ENCODE results near the gene RAB29.
A peak's percentile ranks its signal among the peaks of the same experiment; 100 is the strongest.

Gene RAB29

DNA sequence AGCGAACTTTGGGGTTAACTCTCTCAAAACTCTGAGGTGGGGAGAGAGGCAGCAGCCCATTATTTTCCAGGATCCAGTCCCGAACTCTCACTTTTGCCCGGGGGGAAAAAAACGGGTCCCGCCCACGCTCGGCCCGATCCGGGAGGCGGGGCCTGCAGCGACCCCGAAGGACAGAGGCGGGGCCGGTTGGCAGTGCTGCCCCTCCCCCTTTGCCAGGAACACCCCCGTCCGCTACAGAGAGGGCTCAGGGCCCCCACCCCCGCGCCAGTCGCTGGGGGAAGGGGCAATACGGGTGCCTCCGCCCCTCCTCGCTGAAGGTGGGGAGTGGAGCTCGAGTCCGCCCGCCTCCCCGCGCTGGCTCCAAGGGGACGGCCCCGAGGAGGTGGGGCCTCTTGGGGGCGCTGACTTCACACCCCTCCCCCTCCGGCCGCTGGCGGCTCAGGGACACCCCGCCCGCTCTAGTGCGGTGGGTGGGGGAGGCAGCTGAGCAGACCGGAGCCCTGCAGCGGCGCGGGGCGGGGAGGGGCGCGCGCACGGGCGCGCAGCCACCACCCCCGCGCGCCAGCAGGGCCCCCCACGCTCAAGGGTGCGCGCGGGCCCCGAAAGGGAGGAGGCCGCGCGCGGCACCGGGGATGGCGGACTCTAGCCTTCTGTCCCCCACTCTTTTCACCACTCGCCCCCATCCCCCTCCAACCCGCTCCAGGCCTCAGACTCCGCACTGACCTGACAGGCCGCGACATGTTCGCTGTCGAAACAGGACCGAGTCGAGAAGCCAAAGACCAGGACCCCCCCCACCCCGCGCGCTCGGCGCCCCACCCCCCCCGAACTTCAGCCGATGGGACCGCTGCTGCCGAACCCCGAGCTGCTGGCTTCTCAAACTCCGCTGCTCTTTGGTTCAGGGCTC, 25.8 kb downstream of the RAB29 start (continued):
- no peak for TF ChIP-seq HOXC10 (CRISPR knock-in tag; IDR thresholded peaks at IDR 0.05)
- TF ChIP-seq ZNF350 (tag by site-specific recombination; IDR thresholded peaks at IDR 0.05) = no peak
- peak; percentile 66; the same call in 1 of the 2 replicates for TF ChIP-seq ZNF843 (tag by site-specific recombination; IDR thresholded peaks at IDR 0.05)
- TF ChIP-seq ZNF558 (tag by site-specific recombination; IDR thresholded peaks at IDR 0.05) = no peak
- TF ChIP-seq PRDM1 (tag by site-specific recombination; IDR thresholded peaks at IDR 0.05) = peak; percentile 82
- TF ChIP-seq ZBTB8A (tag by site-specific recombination; IDR thresholded peaks at IDR 0.05) = no peak; the same call in 1 of the 2 replicates
- TF ChIP-seq ZNF624 (tag by site-specific recombination; IDR thresholded peaks at IDR 0.05) = no peak
- no peak for TF ChIP-seq ZNF266 (tag by site-specific recombination; IDR thresholded peaks at IDR 0.05; ENCODE audit: low read depth)
- no peak for TF ChIP-seq ZNF544 (tag by site-specific recombination; IDR thresholded peaks at IDR 0.05)
- no peak for TF ChIP-seq ZNF248 (tag by site-specific recombination; IDR thresholded peaks at IDR 0.05)
- TF ChIP-seq, protein P1, sequence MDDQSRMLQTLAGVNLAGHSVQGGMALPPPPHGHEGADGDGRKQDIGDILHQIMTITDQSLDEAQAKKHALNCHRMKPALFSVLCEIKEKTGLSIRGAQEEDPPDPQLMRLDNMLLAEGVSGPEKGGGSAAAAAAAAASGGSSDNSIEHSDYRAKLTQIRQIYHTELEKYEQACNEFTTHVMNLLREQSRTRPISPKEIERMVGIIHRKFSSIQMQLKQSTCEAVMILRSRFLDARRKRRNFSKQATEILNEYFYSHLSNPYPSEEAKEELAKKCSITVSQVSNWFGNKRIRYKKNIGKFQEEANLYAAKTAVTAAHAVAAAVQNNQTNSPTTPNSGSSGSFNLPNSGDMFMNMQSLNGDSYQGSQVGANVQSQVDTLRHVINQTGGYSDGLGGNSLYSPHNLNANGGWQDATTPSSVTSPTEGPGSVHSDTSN (CRISPR knock-in tag; IDR thresholded peaks at IDR 0.05) = no peak; the same call in 1 of the 2 replicates
- 0 out of 2 replicates have a peak, but pooled peaks have one; percentile 44 for TF ChIP-seq ZNF394 (tag by site-specific recombination; IDR thresholded peaks at IDR 0.05; ENCODE audit: borderline replicate concordance)
- TF ChIP-seq, protein P2, sequence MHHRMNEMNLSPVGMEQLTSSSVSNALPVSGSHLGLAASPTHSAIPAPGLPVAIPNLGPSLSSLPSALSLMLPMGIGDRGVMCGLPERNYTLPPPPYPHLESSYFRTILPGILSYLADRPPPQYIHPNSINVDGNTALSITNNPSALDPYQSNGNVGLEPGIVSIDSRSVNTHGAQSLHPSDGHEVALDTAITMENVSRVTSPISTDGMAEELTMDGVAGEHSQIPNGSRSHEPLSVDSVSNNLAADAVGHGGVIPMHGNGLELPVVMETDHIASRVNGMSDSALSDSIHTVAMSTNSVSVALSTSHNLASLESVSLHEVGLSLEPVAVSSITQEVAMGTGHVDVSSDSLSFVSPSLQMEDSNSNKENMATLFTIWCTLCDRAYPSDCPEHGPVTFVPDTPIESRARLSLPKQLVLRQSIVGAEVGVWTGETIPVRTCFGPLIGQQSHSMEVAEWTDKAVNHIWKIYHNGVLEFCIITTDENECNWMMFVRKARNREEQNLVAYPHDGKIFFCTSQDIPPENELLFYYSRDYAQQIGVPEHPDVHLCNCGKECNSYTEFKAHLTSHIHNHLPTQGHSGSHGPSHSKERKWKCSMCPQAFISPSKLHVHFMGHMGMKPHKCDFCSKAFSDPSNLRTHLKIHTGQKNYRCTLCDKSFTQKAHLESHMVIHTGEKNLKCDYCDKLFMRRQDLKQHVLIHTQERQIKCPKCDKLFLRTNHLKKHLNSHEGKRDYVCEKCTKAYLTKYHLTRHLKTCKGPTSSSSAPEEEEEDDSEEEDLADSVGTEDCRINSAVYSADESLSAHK (tag by site-specific recombination; IDR thresholded peaks at IDR 0.05) = no peak
- no peak for TF ChIP-seq YY1 (tag by site-specific recombination; IDR thresholded peaks at IDR 0.05)
- TF ChIP-seq WT1 (tag by site-specific recombination; IDR thresholded peaks at IDR 0.05) = peak; percentile 43; the same call in 1 of the 2 replicates
- peak; percentile 45; the same call in 1 of the 2 replicates for TF ChIP-seq ZBTB48 (tag by site-specific recombination; IDR thresholded peaks at IDR 0.05)
- TF ChIP-seq SP2 (tag by site-specific recombination; IDR thresholded peaks at IDR 0.05) = peak; percentile 96
- TF ChIP-seq ZNF112 (tag by site-specific recombination; IDR thresholded peaks at IDR 0.05) = no peak
- TF ChIP-seq ZNF16 (tag by site-specific recombination; IDR thresholded peaks at IDR 0.05; ENCODE audit: low read depth) = no peak
- no peak for TF ChIP-seq SCRT2 (tag by site-specific recombination; IDR thresholded peaks at IDR 0.05)
- TF ChIP-seq, protein P3, sequence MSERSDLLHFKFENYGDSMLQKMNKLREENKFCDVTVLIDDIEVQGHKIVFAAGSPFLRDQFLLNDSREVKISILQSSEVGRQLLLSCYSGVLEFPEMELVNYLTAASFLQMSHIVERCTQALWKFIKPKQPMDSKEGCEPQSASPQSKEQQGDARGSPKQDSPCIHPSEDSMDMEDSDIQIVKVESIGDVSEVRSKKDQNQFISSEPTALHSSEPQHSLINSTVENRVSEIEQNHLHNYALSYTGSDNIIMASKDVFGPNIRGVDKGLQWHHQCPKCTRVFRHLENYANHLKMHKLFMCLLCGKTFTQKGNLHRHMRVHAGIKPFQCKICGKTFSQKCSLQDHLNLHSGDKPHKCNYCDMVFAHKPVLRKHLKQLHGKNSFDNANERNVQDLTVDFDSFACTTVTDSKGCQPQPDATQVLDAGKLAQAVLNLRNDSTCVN (tag by site-specific recombination; optimal IDR thresholded peaks at IDR 0.05) = peak; percentile 78
- peak; percentile 95 for TF ChIP-seq KLF16 (tag by site-specific recombination; IDR thresholded peaks at IDR 0.05)
- no peak; the same call in 1 of the 2 replicates for TF ChIP-seq ZBTB17 (tag by site-specific recombination; IDR thresholded peaks at IDR 0.05)
- no peak for TF ChIP-seq ZNF202 (tag by site-specific recombination; IDR thresholded peaks at IDR 0.05; ENCODE audit: borderline replicate concordance)
- TF ChIP-seq, protein P4, sequence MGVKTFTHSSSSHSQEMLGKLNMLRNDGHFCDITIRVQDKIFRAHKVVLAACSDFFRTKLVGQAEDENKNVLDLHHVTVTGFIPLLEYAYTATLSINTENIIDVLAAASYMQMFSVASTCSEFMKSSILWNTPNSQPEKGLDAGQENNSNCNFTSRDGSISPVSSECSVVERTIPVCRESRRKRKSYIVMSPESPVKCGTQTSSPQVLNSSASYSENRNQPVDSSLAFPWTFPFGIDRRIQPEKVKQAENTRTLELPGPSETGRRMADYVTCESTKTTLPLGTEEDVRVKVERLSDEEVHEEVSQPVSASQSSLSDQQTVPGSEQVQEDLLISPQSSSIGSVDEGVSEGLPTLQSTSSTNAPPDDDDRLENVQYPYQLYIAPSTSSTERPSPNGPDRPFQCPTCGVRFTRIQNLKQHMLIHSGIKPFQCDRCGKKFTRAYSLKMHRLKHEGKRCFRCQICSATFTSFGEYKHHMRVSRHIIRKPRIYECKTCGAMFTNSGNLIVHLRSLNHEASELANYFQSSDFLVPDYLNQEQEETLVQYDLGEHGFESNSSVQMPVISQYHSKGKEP (tag by site-specific recombination; IDR thresholded peaks at IDR 0.05) = no peak; the same call in 1 of the 2 replicates
- no peak for TF ChIP-seq GLI2 (tag by site-specific recombination; IDR thresholded peaks at IDR 0.05; ENCODE audit: borderline replicate concordance, low read depth)
- no peak for TF ChIP-seq SALL2 (tag by site-specific recombination; IDR thresholded peaks at IDR 0.05; ENCODE audit: borderline replicate concordance)
- no peak; the same call in 1 of the 2 replicates for TF ChIP-seq IKZF3 (tag by site-specific recombination; IDR thresholded peaks at IDR 0.05)
- no peak for TF ChIP-seq ZNF239 (tag by site-specific recombination; IDR thresholded peaks at IDR 0.05)
- TF ChIP-seq ZFP69B (tag by site-specific recombination; IDR thresholded peaks at IDR 0.05) = peak; percentile 72
- TF ChIP-seq, protein P5, sequence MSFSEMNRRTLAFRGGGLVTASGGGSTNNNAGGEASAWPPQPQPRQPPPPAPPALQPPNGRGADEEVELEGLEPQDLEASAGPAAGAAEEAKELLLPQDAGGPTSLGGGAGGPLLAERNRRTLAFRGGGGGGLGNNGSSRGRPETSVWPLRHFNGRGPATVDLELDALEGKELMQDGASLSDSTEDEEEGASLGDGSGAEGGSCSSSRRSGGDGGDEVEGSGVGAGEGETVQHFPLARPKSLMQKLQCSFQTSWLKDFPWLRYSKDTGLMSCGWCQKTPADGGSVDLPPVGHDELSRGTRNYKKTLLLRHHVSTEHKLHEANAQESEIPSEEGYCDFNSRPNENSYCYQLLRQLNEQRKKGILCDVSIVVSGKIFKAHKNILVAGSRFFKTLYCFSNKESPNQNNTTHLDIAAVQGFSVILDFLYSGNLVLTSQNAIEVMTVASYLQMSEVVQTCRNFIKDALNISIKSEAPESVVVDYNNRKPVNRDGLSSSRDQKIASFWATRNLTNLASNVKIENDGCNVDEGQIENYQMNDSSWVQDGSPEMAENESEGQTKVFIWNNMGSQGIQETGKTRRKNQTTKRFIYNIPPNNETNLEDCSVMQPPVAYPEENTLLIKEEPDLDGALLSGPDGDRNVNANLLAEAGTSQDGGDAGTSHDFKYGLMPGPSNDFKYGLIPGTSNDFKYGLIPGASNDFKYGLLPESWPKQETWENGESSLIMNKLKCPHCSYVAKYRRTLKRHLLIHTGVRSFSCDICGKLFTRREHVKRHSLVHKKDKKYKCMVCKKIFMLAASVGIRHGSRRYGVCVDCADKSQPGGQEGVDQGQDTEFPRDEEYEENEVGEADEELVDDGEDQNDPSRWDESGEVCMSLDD (tag by site-specific recombination; IDR thresholded peaks at IDR 0.05) = peak; percentile 100

Data from HEK293 (cell line).